Neural crest cell (in vitro differentiated cells): ENCODE measurements around the gene KASH5. TPM values are rescaled to one million over a fixed set of nuclear protein-coding genes. Genes with fewer than 3 reads are reported as not detected.
"Not testable (repeated sequence)": the region's sequence is repeated elsewhere in the genome, so short reads cannot be mapped to it uniquely, and the experiment has no call there.

Experiments used
- DNase-seq: peaks from one replicate; pipeline ENCODE4 v3.0.0; 2021; ENCODE audit warnings: low read depth, mixed read lengths, low spot score
- H3K27ac Mint-ChIP-seq: one replicate; pipeline ENCODE4 v1.8.0; 2021; ENCODE audit warnings: mild to moderate bottlenecking, mixed read lengths; ENCODE audit not compliant: unreplicated experiment
- H3K27me3 Mint-ChIP-seq: 2 replicates; pipeline ENCODE4 v1.8.0; 2021; ENCODE audit warnings: low read depth, mild to moderate bottlenecking, mixed read lengths
- H3K36me3 Mint-ChIP-seq: 2 replicates; pipeline ENCODE4 v1.8.0; 2021; ENCODE audit warnings: low read depth, mild to moderate bottlenecking, mixed read lengths
- H3K4me1 Mint-ChIP-seq: 2 replicates; pipeline ENCODE4 v1.8.0; 2021; ENCODE audit warnings: mixed read lengths
- H3K4me3 Mint-ChIP-seq: one replicate; pipeline ENCODE4 v1.8.0; 2021; ENCODE audit warnings: mild to moderate bottlenecking, mixed read lengths
- H3K9me3 Mint-ChIP-seq: 2 replicates; pipeline ENCODE4 v1.8.0; 2021; ENCODE audit warnings: mixed read lengths
- total RNA-seq: library from RNA; stranded (reverse); gene quantifications from 2 replicates; pipeline ENCODE4 v1.2.1, GENCODE V29; 2021
- TF ChIP-seq, protein P1 (sequence below): fragments of 200-600 bp; sonication (generic); conservative IDR thresholded peaks from 2 replicates; pipeline ENCODE4 v1.5.0; 2021; ENCODE audit warnings: antibody characterized with exemption, mild to moderate bottlenecking

Gene KASH5
- total RNA-seq, 1 donor from 2014 or later: not detected

GRCh38 chr19:49456326-49456725, 68.3 kb downstream of the KASH5 start:
- no peak for DNase-seq
- Mint-ChIP-seq H3K4me1 (peaks cover 25% of the 10 kb centered on the region), H3K9me3 (no peaks in the 10 kb centered on the region), H3K4me3 (peak overlapping the region; percentile 66), H3K36me3 (peaks cover 6% of the 10 kb centered on the region), H3K27me3 (peaks cover 5% of the 10 kb centered on the region), H3K27ac (no peak overlapping the region)
- TF ChIP-seq, protein P1, sequence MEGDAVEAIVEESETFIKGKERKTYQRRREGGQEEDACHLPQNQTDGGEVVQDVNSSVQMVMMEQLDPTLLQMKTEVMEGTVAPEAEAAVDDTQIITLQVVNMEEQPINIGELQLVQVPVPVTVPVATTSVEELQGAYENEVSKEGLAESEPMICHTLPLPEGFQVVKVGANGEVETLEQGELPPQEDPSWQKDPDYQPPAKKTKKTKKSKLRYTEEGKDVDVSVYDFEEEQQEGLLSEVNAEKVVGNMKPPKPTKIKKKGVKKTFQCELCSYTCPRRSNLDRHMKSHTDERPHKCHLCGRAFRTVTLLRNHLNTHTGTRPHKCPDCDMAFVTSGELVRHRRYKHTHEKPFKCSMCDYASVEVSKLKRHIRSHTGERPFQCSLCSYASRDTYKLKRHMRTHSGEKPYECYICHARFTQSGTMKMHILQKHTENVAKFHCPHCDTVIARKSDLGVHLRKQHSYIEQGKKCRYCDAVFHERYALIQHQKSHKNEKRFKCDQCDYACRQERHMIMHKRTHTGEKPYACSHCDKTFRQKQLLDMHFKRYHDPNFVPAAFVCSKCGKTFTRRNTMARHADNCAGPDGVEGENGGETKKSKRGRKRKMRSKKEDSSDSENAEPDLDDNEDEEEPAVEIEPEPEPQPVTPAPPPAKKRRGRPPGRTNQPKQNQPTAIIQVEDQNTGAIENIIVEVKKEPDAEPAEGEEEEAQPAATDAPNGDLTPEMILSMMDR: no peak

DNA sequence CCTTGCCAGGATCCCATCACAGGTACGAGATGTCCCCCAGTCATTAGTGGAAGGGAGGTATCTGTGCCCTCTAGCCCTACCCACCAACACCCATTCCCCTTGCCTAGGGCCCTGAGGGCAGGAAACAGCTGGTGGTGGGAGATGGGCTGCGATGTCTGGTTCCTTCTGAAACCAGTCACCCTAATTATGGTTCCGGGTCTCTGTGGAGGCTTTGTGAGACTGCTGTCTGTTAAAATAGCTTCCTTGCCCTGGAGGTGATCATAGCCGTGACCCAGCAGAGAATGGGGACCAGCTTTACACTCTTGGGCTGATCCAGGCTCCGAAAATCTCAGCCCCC, 70.5 kb downstream of the KASH5 start:
- Mint-ChIP-seq H3K4me1 (peaks cover 11% of the 10 kb centered on the region), H3K9me3 (no peaks in the 10 kb centered on the region), H3K4me3 (no peak overlapping the region), H3K27me3 (no peaks in the 10 kb centered on the region), H3K27ac (no peak overlapping the region), H3K36me3 (peaks cover 3% of the 10 kb centered on the region)
- TF ChIP-seq, protein P1: no peak
- no peak for DNase-seq

DNA sequence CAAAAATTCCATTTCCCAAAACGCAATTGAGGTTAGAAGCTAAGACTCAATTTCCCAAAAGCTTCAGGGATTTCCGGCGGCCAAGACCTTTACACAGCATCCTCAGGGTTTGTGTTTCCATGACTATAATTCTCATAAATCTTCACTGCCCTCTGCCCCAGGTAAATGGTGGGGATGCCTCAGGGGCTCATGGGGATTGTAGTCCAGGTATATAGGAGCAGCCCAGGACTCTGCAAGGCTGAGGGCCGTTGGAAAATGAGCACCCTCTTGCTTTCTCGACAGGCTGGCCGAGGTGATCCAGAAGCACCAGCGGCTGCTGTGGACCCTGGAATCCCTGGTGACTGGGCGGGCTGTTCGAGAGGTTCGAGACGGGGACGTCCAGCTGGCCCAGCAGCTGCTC, 71.3 kb downstream of the KASH5 start:
- H3K4me1 Mint-ChIP-seq: peaks cover 5% of the 10 kb centered on the region
- H3K36me3 Mint-ChIP-seq: peaks cover 3% of the 10 kb centered on the region
- no peak overlapping the region for H3K4me3 Mint-ChIP-seq
- TF ChIP-seq, protein P1: no peak
- no peaks in the 10 kb centered on the region for H3K9me3 Mint-ChIP-seq
- H3K27ac Mint-ChIP-seq: no peak overlapping the region
- no peak for DNase-seq
- no peaks in the 10 kb centered on the region for H3K27me3 Mint-ChIP-seq

- H3K27me3 Mint-ChIP-seq: not testable (repeated sequence)
These were observed 73.1 kb downstream of the KASH5 start for GRCh38 chr19:49461130-49461529.

GRCh38 chr19:49461656-49462055, 73.6 kb downstream of the KASH5 start:
- TF ChIP-seq, protein P1: no peak
- DNase-seq: no peak
- Mint-ChIP-seq H3K9me3 (no peaks in the 10 kb centered on the region), H3K27ac (no peak overlapping the region), H3K27me3 (no peaks in the 10 kb centered on the region), H3K4me3 (no peak overlapping the region), H3K4me1 (no peaks in the 10 kb centered on the region), H3K36me3 (no peaks in the 10 kb centered on the region)

More at GRCh38 chr19:49461130-49461529, 73.1 kb downstream of the KASH5 start:
- not testable (repeated sequence) for H3K4me3 Mint-ChIP-seq, H3K4me1 Mint-ChIP-seq, DNase-seq, H3K36me3 Mint-ChIP-seq, H3K27ac Mint-ChIP-seq, H3K9me3 Mint-ChIP-seq

DNA sequence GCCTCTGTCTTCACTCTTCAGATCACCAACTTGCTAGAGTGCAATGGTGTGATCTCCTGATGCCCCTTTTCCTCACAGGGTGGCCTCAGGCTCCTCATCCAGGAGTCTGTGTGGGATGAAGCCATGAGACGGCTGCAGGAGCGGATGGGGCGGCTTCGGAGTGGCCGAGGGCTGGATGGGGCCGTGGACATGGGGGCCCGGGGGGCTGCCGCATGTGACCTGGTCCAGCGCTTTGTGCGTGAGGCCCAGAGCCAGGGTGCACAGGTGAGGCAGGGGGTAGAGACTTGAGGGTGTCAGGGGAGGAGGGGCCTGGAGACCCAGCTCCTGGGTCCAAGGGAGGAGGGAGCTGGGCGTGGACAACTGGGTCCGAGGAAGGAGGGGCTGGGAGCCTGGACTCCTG, 74.4 kb downstream of the KASH5 start:
- TF ChIP-seq, protein P1: no peak
- H3K27ac Mint-ChIP-seq: no peak overlapping the region

More for the DNA sequence above, 74.4 kb downstream of the KASH5 start:
- Mint-ChIP-seq H3K27me3 (no peaks in the 10 kb centered on the region), H3K4me3 (no peak overlapping the region), H3K4me1 (no peaks in the 10 kb centered on the region), H3K36me3 (no peaks in the 10 kb centered on the region), H3K9me3 (no peaks in the 10 kb centered on the region)
- no peak for DNase-seq
